ENCODE data around the gene ZBTB44. TPM values are rescaled to one million over a fixed set of nuclear protein-coding genes. Genes with fewer than 3 reads are reported as not detected.

ZBTB44 gene
- total RNA-seq, 1 donor from 2014 or later = 24.4 TPM

DNA sequence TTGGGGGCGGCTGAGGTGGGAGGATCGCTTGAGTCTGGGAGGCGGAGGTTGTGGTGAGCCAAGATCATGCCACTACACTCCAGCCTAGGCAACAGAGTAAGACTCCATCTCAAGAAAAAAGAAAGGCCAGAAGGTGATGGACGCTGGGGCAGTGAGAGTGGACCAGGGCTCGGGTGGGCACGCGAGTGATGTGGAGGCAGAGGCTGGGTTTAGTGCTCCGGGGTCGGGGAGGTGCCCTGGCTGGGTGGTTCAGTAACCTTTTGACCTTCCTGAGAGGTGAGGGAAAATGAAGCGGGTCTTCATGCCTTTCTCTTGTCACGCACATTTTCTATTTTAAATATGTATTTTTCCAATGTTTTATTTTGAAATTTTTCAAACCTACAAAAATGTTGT, 110.0 kb downstream of the ZBTB44 start:
- DNase-seq (ENCODE audit: low spot score in 2 of 2) = no peak
- Histone ChIP-seq H3K36me3 (no peaks in the 10 kb centered on the region), H3K4me3 (no peak overlapping the region), H3K27me3 (no peaks in the 10 kb centered on the region), H3K4me1 (no peaks in the 10 kb centered on the region), H3K9me3 (no peaks in the 10 kb centered on the region), H3K27ac (no peak overlapping the region)
- TF ChIP-seq, protein P1, sequence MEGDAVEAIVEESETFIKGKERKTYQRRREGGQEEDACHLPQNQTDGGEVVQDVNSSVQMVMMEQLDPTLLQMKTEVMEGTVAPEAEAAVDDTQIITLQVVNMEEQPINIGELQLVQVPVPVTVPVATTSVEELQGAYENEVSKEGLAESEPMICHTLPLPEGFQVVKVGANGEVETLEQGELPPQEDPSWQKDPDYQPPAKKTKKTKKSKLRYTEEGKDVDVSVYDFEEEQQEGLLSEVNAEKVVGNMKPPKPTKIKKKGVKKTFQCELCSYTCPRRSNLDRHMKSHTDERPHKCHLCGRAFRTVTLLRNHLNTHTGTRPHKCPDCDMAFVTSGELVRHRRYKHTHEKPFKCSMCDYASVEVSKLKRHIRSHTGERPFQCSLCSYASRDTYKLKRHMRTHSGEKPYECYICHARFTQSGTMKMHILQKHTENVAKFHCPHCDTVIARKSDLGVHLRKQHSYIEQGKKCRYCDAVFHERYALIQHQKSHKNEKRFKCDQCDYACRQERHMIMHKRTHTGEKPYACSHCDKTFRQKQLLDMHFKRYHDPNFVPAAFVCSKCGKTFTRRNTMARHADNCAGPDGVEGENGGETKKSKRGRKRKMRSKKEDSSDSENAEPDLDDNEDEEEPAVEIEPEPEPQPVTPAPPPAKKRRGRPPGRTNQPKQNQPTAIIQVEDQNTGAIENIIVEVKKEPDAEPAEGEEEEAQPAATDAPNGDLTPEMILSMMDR (IDR thresholded peaks at IDR 0.05) = no peak
- intact Hi-C loops (cut with DNase I) = no loop called here

DNA sequence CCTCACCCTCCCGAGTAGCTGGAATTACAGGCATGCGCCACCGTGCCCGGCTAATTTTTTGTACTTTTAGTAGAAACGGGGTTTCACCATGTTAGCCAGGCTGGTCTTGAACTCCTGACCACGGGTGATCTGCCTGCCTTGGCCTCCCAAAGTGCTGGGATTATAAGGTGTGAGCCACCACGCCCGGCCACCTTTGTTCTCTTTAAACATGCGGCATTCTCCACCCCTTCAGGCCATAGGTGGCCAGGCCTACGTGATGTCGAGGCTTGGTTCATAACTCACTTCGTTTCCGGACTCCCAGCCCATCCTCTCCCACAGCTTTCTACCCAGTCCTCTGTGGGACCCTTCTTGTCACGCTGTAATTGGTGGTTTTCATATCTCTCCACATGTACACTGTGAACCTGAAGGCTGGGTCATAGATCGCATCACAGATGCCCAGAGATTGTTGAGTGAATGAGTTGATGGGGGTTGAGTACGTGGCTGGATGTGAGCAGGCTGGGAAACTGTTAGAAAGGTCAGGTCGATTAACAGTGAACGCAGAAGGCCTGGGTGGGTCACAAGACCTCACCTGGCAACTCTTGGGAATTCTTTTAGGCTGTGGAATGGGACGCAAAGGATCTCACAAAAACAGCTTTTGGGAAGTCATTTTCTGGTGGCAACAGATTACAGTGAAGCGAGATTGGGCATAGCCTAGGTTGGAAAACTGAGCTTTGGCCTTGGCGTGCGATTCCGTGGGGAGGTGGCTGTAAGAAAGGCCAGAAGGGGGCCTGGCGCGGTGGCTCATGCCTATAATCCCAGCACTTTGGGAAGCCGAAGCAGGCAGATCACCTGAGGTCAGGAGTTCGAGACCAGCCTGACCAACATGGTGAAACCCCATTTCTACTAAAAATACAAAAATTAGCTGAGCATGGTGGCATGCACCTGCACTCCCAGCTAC, 110.7 kb downstream of the ZBTB44 start:
- H3K4me3 ChIP-seq = no peak overlapping the region
- no peak overlapping the region for H3K27ac ChIP-seq
- no peaks in the 10 kb centered on the region for H3K9me3 ChIP-seq
- no peaks in the 10 kb centered on the region for H3K27me3 ChIP-seq
- H3K4me1 ChIP-seq = no peaks in the 10 kb centered on the region
- H3K36me3 ChIP-seq = no peaks in the 10 kb centered on the region
- TF ChIP-seq, protein P1 (IDR thresholded peaks at IDR 0.05) = no peak
- no peak for DNase-seq (ENCODE audit: low spot score in 2 of 2)
- intact Hi-C loops (cut with DNase I) = no loop called here

DNA sequence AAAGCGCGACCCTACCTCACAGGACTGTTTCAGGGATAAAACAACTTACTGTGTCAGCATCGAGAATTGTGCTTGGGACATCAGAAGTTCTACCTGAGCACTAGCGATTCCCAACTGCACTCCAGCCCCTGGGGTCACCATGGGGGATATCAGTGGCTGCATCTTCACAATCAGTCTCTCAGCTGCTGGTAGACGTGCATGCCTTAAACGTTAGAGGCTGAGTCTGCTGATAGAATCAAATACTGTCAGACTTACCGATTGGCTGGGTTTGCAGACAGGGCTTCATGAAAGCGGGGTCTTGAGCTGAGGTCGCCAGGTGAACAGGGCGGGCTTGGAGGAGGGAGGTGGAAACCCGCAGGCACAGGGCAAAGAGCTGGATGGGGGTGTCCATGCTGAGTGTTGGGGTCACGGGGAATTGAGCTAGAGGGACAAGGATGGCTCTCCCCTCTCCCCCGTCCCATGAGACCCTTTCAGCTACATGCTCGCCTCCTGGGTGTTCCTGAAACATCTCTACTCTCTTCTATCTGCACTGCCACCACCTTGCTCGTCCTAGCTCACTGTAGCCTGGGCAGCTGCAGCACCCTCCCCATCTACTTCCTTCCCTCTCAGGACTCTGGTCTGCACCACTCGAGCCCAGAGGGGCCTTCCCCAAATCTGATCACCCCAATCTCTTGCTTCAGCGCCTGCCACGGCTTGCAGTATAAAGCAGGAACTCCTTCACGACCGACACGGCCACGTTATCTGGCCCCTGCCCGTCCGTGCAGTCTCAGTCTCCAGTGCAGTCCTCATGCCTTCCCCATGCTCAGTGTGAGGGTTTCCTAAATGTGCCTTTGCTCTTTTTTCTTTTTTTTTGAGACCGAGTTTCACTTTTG, 111.7 kb downstream of the ZBTB44 start:
- intact Hi-C loops (cut with DNase I) = no loop called here
- DNase-seq (ENCODE audit: low spot score in 2 of 2) = no peak
- no peaks in the 10 kb centered on the region for H3K4me1 ChIP-seq
- H3K9me3 ChIP-seq = no peaks in the 10 kb centered on the region
- no peak overlapping the region for H3K4me3 ChIP-seq
- H3K27ac ChIP-seq = no peak overlapping the region
- H3K27me3 ChIP-seq = no peaks in the 10 kb centered on the region
- H3K36me3 ChIP-seq = no peaks in the 10 kb centered on the region
- TF ChIP-seq, protein P1 (IDR thresholded peaks at IDR 0.05) = no peak

DNA sequence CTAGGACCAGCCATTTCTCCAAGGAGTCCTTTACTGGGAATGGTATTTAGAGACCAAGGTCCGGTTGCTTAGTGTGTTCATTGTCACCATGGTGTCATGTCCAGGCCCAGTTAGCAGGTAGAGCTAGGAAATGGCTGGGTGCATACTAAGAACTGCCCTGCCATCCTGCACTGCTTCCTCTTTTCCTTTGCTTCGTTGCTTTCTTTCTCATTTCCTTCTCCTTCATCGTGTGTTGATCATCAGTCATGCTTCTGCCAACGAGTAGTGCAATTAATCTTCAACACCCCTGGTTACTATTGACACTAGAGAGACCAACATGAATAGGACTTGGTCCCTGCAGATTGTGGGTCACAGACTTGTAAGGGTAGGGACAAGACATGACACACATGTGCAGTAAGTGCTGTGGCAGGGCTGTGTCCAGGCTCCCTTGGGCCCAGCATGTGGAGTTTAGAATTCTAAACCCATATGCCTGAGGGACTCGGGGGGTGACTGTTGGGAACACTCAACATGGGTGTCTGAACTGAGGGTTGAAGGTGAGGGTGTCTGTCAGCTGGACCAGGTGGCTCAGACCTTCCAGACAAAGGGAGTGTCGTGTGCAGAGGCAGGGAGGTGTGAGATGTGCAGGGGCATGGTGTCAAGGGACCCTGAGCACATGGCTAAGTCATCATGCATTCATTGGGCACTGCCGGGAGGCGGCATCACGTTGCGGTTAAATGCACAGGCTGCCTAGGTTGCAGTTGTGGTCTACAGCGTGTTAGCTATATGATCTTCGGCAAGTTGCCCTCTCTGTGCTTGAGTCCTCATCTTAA, 112.5 kb downstream of the ZBTB44 start:
- TF ChIP-seq, protein P1 (IDR thresholded peaks at IDR 0.05) = no peak
- no peaks in the 10 kb centered on the region for H3K9me3 ChIP-seq
- no peaks in the 10 kb centered on the region for H3K4me1 ChIP-seq
- no peaks in the 10 kb centered on the region for H3K36me3 ChIP-seq
- H3K4me3 ChIP-seq = no peak overlapping the region
- intact Hi-C loops (cut with DNase I) = no loop called here
- no peak for DNase-seq (ENCODE audit: low spot score in 2 of 2)
- no peaks in the 10 kb centered on the region for H3K27me3 ChIP-seq
- no peak overlapping the region for H3K27ac ChIP-seq

DNA sequence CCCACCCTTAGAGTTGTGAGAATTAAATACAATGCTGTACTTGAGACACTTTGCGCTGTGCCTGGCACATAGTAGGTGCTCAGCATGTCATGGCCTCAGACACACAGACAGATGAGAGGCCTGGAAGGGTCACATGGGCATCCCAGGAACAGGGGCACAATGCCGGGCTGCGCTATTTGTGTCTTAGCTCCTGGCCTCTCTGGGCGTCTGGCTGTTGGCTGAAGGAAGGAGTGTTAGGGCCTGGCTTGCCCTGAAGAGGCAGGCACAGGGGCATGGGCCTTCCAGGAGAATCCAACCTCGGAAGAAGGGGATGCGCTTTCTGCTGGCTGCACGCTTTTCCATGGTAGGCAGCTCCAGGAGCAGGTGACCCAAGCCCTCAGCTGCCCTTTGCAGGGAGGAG, 113.7 kb downstream of the ZBTB44 start:
- DNase-seq (ENCODE audit: low spot score in 2 of 2) = no peak
- Histone ChIP-seq H3K9me3 (no peaks in the 10 kb centered on the region), H3K4me3 (no peak overlapping the region), H3K27me3 (no peaks in the 10 kb centered on the region), H3K4me1 (no peaks in the 10 kb centered on the region), H3K36me3 (no peaks in the 10 kb centered on the region), H3K27ac (no peak overlapping the region)
- intact Hi-C loops (cut with DNase I) = no loop called here
- TF ChIP-seq, protein P1 (IDR thresholded peaks at IDR 0.05) = no peak

Measured in ascending aorta (tissue), 2 donors.